Activated CD4-positive, alpha-beta T cell treated with anti-CD3 and anti-CD28 coated beads for 36 hours (primary cell): Measurements from ENCODE around the gene EMID1. TPM values are rescaled to one million over a fixed set of nuclear protein-coding genes. Genes with fewer than 3 reads are reported as not detected.
"Not testable (repeated sequence)": the region's sequence is repeated elsewhere in the genome, so short reads cannot be mapped to it uniquely, and the experiment has no call there.

Source experiments
- ATAC-seq: fragments of 200-7000 bp; cut with Tn5 transposase; one replicate; pipeline ENCODE4 v1.10.0; 2021; ENCODE audit warnings: mild to moderate bottlenecking, moderate library complexity
- CTCF ChIA-PET: fragments of 350-600 bp; sonication (Branson Sonifier 250); formaldehyde crosslinking; loops from one replicate; lab custom pipeline; 2021; ENCODE audit warnings: antibody characterized with exemption; lab: Charles Lee
- POLR2A ChIA-PET: fragments of 350-600 bp; sonication (Branson Sonifier 250); formaldehyde crosslinking; loops from one replicate; lab custom pipeline; 2021; ENCODE audit warnings: antibody characterized with exemption, inconsistent platforms; lab: Charles Lee
- DNase-seq: peaks from one replicate; pipeline ENCODE4 v3.0.0-alpha.2; 2020
- H3K27ac Mint-ChIP-seq: one replicate; pipeline ENCODE4 v1.8.0; 2021; ENCODE audit warnings: mixed read lengths
- H3K27me3 Mint-ChIP-seq: one replicate; pipeline ENCODE4 v1.8.0; 2021; ENCODE audit warnings: mixed read lengths
- H3K36me3 Mint-ChIP-seq: one replicate; pipeline ENCODE4 v1.8.0; 2021; ENCODE audit warnings: low read depth, mixed read lengths
- H3K4me1 Mint-ChIP-seq: one replicate; pipeline ENCODE4 v1.8.0; 2021; ENCODE audit warnings: mixed read lengths
- H3K4me3 Mint-ChIP-seq: one replicate; pipeline ENCODE4 v1.8.0; 2021; ENCODE audit warnings: mild to moderate bottlenecking, moderate library complexity, mixed read lengths
- H3K9me3 Mint-ChIP-seq: one replicate; pipeline ENCODE4 v1.8.0; 2021; ENCODE audit warnings: low read depth, mixed read lengths
- intact Hi-C, 2 experiments: fragments of 100-400 bp; cut with DNase I in 1 of 2; cut with micrococcal nuclease in 1 of 2; formaldehyde crosslinking; loops; one replicate each; pipeline versions ENCODE4 v1.14.2 to v1.15.1; 2022 to 2024; cut with DNase I, micrococcal nuclease
- total RNA-seq, 2 experiments: library from RNA; stranded (reverse); gene quantifications; one replicate each; pipeline ENCODE4 v1.2.3, GENCODE V29; 2021

Gene EMID1
- total RNA-seq, 2 experiments from 2014 or later: not detected

DNA sequence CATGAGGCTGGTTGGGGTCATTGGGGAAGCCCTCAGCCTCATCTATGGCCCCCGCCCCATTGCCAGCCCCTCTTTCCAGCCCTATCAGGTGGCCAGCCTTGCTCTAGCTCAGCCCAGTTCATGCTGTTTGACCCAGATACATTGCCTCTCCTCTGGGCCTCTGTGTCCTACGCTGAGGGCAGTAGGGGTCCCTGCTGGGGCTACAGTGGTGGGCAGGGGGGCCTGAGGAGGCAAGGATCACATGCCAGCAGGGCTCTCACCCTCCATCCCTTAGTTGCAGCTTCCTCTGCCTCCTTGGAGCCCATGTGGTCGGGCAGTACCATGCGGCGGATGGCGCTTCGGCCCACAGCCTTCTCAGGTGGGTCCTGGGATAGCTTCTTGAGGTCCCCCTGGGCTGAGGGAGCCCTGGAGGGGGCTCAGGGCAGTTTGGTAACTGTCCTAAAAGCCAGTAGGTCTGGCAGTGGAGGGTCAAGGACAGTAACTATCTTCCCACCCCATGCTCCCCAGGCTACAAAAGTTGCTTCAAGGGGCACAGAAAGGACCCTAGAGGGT lies 19.2 kb downstream of the EMID1 start:
- no peak overlapping the region for H3K4me3 Mint-ChIP-seq
- intact Hi-C loops: no loop called here
- POLR2A ChIA-PET: no interaction called here
- H3K36me3 Mint-ChIP-seq: no peaks in the 10 kb centered on the region
- ATAC-seq: no peak
- no peak for DNase-seq
- H3K27ac Mint-ChIP-seq: no peak overlapping the region
- H3K4me1 Mint-ChIP-seq: no peaks in the 10 kb centered on the region
- CTCF ChIA-PET: no interaction called here
- no peaks in the 10 kb centered on the region for H3K27me3 Mint-ChIP-seq
- H3K9me3 Mint-ChIP-seq: no peaks in the 10 kb centered on the region

DNA sequence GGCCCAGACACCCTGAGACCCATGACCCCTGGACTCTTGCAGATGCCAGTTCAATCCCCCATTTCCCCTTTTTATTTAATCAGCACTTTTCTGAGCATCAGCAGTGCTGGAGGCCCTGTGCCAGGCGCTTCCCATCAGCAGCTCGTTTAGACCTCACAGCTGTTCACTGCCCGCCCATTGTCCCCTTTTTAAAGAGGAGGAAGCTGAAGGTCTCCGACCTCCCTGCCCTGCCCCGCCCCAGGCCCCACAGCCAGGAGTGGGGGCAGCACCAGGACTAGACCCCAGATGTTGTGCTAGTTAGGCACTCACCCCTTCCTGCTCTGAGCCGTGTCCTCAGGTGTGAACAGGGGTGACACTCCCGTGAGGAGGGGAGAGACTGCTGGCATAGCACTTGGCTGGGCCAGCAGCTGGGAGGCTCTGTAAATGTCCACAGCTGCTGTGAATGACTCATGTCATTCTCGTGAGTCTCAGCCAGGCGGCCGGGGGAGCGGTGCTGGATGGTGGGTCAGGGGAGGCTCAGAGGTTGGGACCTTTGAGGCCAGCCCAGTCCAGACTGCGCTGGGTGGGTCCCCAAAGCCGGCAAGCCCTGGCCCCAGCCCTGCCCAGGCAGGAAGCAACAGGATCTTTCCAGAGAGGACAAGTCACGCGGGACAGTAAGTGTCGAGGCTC lies 19.9 kb downstream of the EMID1 start:
- no peak overlapping the region for H3K27ac Mint-ChIP-seq
- no peaks in the 10 kb centered on the region for H3K36me3 Mint-ChIP-seq
- H3K4me1 Mint-ChIP-seq: no peaks in the 10 kb centered on the region
- no peak for ATAC-seq
- H3K9me3 Mint-ChIP-seq: no peaks in the 10 kb centered on the region
- no peaks in the 10 kb centered on the region for H3K27me3 Mint-ChIP-seq
- ChIA-PET POLR2A (no interaction called here), CTCF (interaction anchor here (0.5 to 1.5 kb wide), 2 partner anchors 29 to 57 kb away, joined by 3 read pairs; no protein-coding TSS in a partner anchor)
- no peak for DNase-seq
- intact Hi-C loops: no loop called here
- no peak overlapping the region for H3K4me3 Mint-ChIP-seq

DNA sequence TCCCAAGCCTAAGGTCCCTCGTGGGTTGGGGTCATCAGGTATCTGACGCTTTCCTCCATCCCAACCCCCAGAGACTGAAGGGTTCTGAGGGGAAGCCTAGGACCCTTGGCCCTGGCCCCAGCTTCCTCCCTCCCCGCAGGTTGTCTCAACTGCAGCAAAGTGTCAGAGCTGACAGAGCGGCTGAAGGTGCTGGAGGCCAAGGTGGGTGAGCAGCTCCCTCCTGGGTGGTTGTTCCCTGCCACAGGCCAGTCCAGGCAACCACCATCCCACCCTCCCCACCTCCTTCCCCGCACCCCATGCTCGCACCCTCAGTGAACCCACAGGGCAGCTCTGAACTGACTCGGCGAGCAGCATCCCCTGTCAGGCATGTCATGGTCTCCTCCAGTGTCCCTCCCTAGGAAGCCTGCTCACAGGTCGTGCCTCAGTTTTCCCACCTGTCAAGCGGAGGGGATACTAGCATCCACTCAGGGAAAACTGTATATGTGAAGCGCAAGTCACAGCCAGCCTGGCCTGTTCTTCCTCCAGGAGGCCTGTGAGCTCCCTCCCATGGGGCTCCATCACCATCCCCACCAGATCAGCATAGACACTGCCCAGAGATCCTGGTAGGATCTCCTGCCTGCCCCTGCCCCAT lies 20.8 kb downstream of the EMID1 start:
- no peak for ATAC-seq
- ChIA-PET CTCF (interaction anchor here (0.7 to 1.5 kb wide), 2 partner anchors 30 to 34 kb away, joined by 3 to 4 read pairs; no protein-coding TSS in a partner anchor), POLR2A (no interaction called here)
- intact Hi-C loops: no loop called here
- Mint-ChIP-seq H3K9me3 (no peaks in the 10 kb centered on the region), H3K27ac (no peak overlapping the region), H3K4me3 (no peak overlapping the region), H3K4me1 (no peaks in the 10 kb centered on the region), H3K36me3 (no peaks in the 10 kb centered on the region), H3K27me3 (no peaks in the 10 kb centered on the region)
- no peak for DNase-seq

DNA sequence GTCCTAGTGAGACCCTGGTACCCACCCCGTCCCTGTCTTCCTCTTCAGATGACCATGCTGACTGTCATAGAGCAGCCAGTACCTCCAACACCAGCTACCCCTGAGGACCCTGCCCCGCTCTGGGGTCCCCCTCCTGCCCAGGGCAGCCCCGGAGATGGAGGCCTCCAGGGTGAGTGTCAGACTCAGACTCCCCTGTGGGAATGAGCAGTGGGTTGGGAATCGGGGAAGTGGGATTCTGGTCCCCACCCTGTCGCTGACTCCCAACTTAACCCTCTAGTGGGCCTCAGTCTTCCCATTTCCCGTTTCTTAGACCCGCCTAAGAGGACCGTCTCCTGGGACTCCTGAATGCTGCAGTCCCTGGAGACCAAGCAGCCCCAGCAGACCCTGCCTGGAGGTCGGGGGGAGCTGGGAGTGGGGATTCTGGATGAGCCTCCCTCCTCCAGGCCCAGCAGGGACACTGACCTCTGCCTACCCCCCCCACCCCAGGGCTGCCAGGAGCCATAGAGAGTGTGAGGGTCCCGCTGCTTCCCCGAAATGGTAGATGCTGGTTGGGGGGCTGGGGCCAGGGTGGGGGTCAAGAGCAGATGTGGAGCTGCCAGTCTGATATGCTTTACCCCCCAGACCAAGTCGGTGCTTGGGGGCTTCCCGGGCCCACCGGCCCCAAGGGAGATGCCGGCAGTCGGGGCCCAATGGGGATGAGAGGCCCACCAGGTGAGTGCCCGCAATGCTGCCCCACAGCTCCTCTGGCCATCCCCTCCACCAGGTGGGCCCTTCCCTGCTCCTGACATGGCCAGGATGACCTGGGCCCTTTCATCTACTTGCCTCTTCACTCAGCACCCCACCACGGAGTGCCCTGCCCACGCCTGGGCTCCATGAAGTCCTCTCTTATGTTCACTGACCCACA lies 25.5 kb downstream of the EMID1 start:
- Mint-ChIP-seq H3K4me1 (no peaks in the 10 kb centered on the region), H3K4me3 (no peak overlapping the region), H3K9me3 (peaks cover 4% of the 10 kb centered on the region), H3K27me3 (no peaks in the 10 kb centered on the region), H3K36me3 (no peaks in the 10 kb centered on the region), H3K27ac (no peak overlapping the region)
- ChIA-PET POLR2A (no interaction called here), CTCF (interaction anchor here (1.4 kb wide), 1 partner anchor 14 kb away, joined by 3 read pairs; no protein-coding TSS in a partner anchor)
- DNase-seq (no peak), ATAC-seq (no peak)
- intact Hi-C loops: no loop called here

- H3K27me3 Mint-ChIP-seq: no peaks in the 10 kb centered on the region
- intact Hi-C loops: no loop called here
- peaks cover 4% of the 10 kb centered on the region for H3K9me3 Mint-ChIP-seq
- ChIA-PET CTCF (interaction anchor here (0.8 kb wide), 1 partner anchor 115 kb away, joined by 4 read pairs; no protein-coding TSS in a partner anchor), POLR2A (no interaction called here)
- no peaks in the 10 kb centered on the region for H3K36me3 Mint-ChIP-seq
- ATAC-seq (no peak), DNase-seq (no peak)
- no peak overlapping the region for H3K27ac Mint-ChIP-seq
- H3K4me3 Mint-ChIP-seq: no peak overlapping the region
- no peaks in the 10 kb centered on the region for H3K4me1 Mint-ChIP-seq
Measured at GRCh38 chr22:29231971-29232959, 26.6 kb downstream of the EMID1 start.

GRCh38 chr22:29233277-29233877 lies 27.7 kb downstream of the EMID1 start:
- H3K27ac Mint-ChIP-seq: no peak overlapping the region
- ATAC-seq (no peak), DNase-seq (no peak)
- POLR2A ChIA-PET: no interaction called here
- H3K4me1 Mint-ChIP-seq: no peaks in the 10 kb centered on the region
- CTCF ChIA-PET: interaction anchor here (0.6 to 0.8 kb wide), 2 partner anchors 15 to 117 kb away, joined by 4 read pairs; no protein-coding TSS in a partner anchor
- H3K36me3 Mint-ChIP-seq: no peaks in the 10 kb centered on the region
- intact Hi-C loops: no loop called here
- H3K27me3 Mint-ChIP-seq: no peaks in the 10 kb centered on the region
- no peak overlapping the region for H3K4me3 Mint-ChIP-seq
- peaks cover 4% of the 10 kb centered on the region for H3K9me3 Mint-ChIP-seq

DNA sequence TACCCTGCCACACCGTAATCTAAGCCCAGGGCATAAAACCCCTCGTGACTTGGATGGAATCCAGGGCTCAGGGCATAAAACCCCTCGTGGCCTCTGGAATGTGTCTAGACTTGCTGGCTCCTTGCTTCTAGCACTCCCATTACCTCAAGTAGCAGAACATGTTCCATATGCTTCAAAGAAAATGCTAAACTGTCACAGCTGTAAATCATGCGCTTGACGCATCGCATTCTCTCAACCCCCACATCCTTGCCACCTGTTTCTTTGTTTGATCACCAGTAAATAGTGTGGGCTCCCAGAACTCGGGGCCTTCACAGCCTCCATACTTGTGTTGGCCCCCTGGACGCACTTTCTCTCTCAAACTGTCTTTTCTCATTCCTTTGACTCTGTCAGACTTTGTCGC lies 34.8 kb downstream of the EMID1 start:
- ATAC-seq, H3K27me3 Mint-ChIP-seq, H3K36me3 Mint-ChIP-seq, H3K9me3 Mint-ChIP-seq, POLR2A ChIA-PET, H3K27ac Mint-ChIP-seq, H3K4me3 Mint-ChIP-seq, DNase-seq, H3K4me1 Mint-ChIP-seq: not testable (repeated sequence)
- CTCF ChIA-PET: interaction anchor here (0.7 to 0.8 kb wide), 2 partner anchors 99 to 200 kb away, joined by 3 to 5 read pairs; no protein-coding TSS in a partner anchor
- intact Hi-C loops: loop anchor here in 1 of 2 experiments (5.0 kb wide), 1 partner anchor 38 kb away; no protein-coding TSS in a partner anchor

GRCh38 chr22:29243874-29244446 lies 38.3 kb downstream of the EMID1 start:
- no peaks in the 10 kb centered on the region for H3K4me1 Mint-ChIP-seq
- intact Hi-C loops: loop anchor here (2.0 to 5.0 kb wide), 3 partner anchors 42 to 643 kb away; no protein-coding TSS in a partner anchor
- no peak for DNase-seq
- H3K36me3 Mint-ChIP-seq: peaks cover 2% of the 10 kb centered on the region
- peaks cover 7% of the 10 kb centered on the region for H3K27me3 Mint-ChIP-seq
- H3K27ac Mint-ChIP-seq: no peak overlapping the region
- POLR2A ChIA-PET: no interaction called here
- CTCF ChIA-PET: interaction anchor here (1.1 to 2.3 kb wide), 2 partner anchors 40 to 46 kb away, joined by 7 to 19 read pairs; no protein-coding TSS in a partner anchor
- peaks cover 3% of the 10 kb centered on the region for H3K9me3 Mint-ChIP-seq
- no peak for ATAC-seq
- H3K4me3 Mint-ChIP-seq: no peak overlapping the region

DNA sequence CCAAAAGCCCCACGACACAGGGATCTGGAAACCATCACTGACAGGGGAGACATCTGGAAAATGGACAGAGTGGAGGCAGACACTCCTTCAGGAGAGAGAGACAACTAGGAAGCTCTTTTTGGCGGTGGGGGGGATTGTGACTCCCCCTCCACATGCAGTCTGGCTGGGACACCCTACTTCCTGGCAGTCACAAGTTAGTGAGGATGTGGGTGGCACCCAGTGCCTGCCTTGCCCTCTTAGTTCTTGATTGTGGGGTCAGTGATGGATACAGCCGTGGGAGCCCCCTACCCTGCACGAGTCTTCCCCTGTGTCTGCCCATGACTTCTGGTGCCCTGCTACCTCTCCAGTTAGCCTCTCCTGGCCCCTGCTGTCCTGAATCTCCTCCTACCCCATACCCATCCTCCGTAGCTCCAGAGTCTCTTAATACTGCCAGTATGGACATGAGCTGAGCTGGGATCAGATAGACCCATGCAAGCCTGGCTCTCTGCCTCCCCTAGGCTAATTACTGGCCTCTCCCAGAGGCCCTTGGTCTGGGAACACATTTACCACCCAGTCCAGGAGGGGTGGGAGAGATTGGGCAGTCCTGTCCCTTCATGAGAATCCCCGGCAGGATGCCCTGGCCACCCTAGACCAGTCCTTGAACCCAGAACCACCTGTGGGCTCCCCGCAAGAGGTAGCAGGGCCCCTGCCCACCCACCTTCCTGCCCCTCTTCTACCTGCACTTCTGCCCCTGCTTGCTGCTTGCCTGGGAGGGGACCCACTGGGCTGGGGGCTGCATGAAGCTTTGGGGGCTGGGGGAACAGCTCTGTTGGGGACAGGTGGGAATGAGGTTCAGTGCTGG lies 39.3 kb downstream of the EMID1 start:
- Mint-ChIP-seq H3K27me3 (peaks cover 7% of the 10 kb centered on the region), H3K4me3 (no peak overlapping the region), H3K4me1 (no peaks in the 10 kb centered on the region), H3K9me3 (no peaks in the 10 kb centered on the region), H3K36me3 (no peaks in the 10 kb centered on the region), H3K27ac (no peak overlapping the region)
- ChIA-PET CTCF (interaction anchor here (0.6 to 2.3 kb wide), 24 partner anchors 10 to 1252 kb away, joined by 3 to 19 read pairs (median 4); partner anchors contain the start of gene EMID1), POLR2A (interaction anchor here (0.6 kb wide), 1 partner anchor 34 kb away, joined by 3 read pairs; no protein-coding TSS in a partner anchor)
- ATAC-seq: no peak
- intact Hi-C loops: loop anchor here (1.0 to 5.0 kb wide), 6 partner anchors 43 to 645 kb away; no protein-coding TSS in a partner anchor
- DNase-seq: no peak
